HepG2 (cell line): ENCODE data around the gene OTOG. TPM values are rescaled to one million over a fixed set of nuclear protein-coding genes. Genes with fewer than 3 reads are reported as not detected.

Source experiments
- ATAC-seq: fragments of 200-7000 bp; cut with Tn5 transposase; 3 replicates; pipeline ENCODE4 v1.9.1; 2020; ENCODE audit warnings: mild to moderate bottlenecking, moderate library complexity
- BruUV-seq: library from RNA; stranded (reverse); fragments of 400-500 nt; replicated peaks from 2 replicates; lab custom pipeline; 2021; lab: Mats Ljungman, UMichigan
- CTCF ChIA-PET: fragments of 300-600 bp; formaldehyde crosslinking; extraction: SDS; loops from one replicate; lab custom pipeline; 2021; ENCODE audit warnings: low total read pairs, inconsistent platforms, low intra/inter-chr PET ratio; lab: Yijun Ruan, JAX
- POLR2A ChIA-PET: fragments of 350-600 bp; sonication (Branson Sonifier 250); formaldehyde crosslinking; loops from one replicate; lab custom pipeline; 2020; ENCODE audit warnings: antibody characterized with exemption, inconsistent platforms; lab: Yijun Ruan, JAX
- DNase-seq: peaks from one replicate; pipeline ENCODE4 v3.0.0-alpha.2; 2015; ENCODE audit warnings: low spot score
- FAIRE-seq: peaks from 3 replicates; lab custom pipeline; 2011; peaks lifted over from hg19 to GRCh38; lab: Jason Lieb, UNC
- H2AFZ ChIP-seq: one replicate; pipeline ENCODE4 v1.6.1; 2011; ENCODE audit warnings: low read length, inconsistent platforms
- H3K27ac ChIP-seq: fragments of 300-600 bp; 3 replicates; pipeline ENCODE4 v1.8.0; 2011; ENCODE audit warnings: mixed run types, mild to moderate bottlenecking, mixed read lengths, low read length, inconsistent platforms; ENCODE audit not compliant: insufficient read depth; ENCODE audit errors: extremely low read length
- H3K27me3 ChIP-seq, 2 experiments: fragments of 200-600 bp in 1 of 2; 2 replicates in 1 of 2; 3 replicates in 1 of 2; pipeline versions ENCODE4 v1.6.0 to v1.8.0; 2011; ENCODE audit warnings: low read length in 2 of 2, mild to moderate bottlenecking in 2 of 2, moderate library complexity in 2 of 2, inconsistent platforms in 1 of 2; ENCODE audit not compliant: insufficient read depth in 2 of 2, control insufficient read depth in 1 of 2
- H3K36me3 ChIP-seq, 2 experiments: fragments of 200-600 bp in 1 of 2; replicated peaks in 1 of 2; 2 replicates in 1 of 2; 3 replicates in 1 of 2; pipeline versions ENCODE4 v1.5.1 to v1.8.0; 2011; ENCODE audit warnings: low read length in 2 of 2, inconsistent platforms in 1 of 2; ENCODE audit not compliant: insufficient read depth in 2 of 2, control insufficient read depth in 1 of 2
- H3K4me1 ChIP-seq: 2 replicates; pipeline ENCODE4 v1.5.1; 2012; ENCODE audit warnings: low read length, inconsistent platforms; ENCODE audit not compliant: insufficient read depth
- H3K4me2 ChIP-seq: 2 replicates; pipeline ENCODE4 v1.6.0; 2011; ENCODE audit warnings: low read depth, low read length, inconsistent platforms
- H3K4me3 ChIP-seq, 3 experiments: fragments of 200-600 bp in 1 of 3; sonication (generic), shearing (Covaris generic) in 1 of 3; replicated peaks in 1 of 3; 2 replicates each; pipeline ENCODE4 v1.5.1; 2011 to 2016; ENCODE audit warnings: low read length in 3 of 3, inconsistent platforms in 2 of 3, low read depth in 2 of 3, mild to moderate bottlenecking in 2 of 3, control low read depth in 1 of 3, mixed read lengths in 1 of 3; ENCODE audit not compliant: insufficient read depth in 1 of 3
- H3K79me2 ChIP-seq: one replicate; pipeline ENCODE4 v1.6.1; 2011; ENCODE audit warnings: low read length, inconsistent platforms; ENCODE audit not compliant: insufficient read depth
- H3K9ac ChIP-seq: 2 replicates; pipeline ENCODE4 v1.6.0; 2011; ENCODE audit warnings: mild to moderate bottlenecking, low read depth, low read length, inconsistent platforms; ENCODE audit not compliant: insufficient read depth
- H3K9me3 ChIP-seq: 2 replicates; pipeline ENCODE4 v1.5.1; 2012; ENCODE audit warnings: mild to moderate bottlenecking, low read length
- H4K20me1 ChIP-seq: 2 replicates; pipeline ENCODE4 v1.6.0; 2011; ENCODE audit warnings: inconsistent platforms, mild to moderate bottlenecking, low read length, moderate library complexity; ENCODE audit not compliant: insufficient read depth
- CENPX ChIP-seq: sonication (generic); formaldehyde crosslinking; IDR thresholded peaks from 2 replicates; pipeline ENCODE4 v1.9.0; 2021; ENCODE audit warnings: mild to moderate bottlenecking, missing genetic modification reagents, moderate library complexity
- CREM ChIP-seq, 2 experiments: sonication (generic) in 1 of 2; formaldehyde crosslinking in 1 of 2; IDR thresholded peaks; 2 replicates each; pipeline versions ENCODE4 v1.4.0 to v1.6.1; 2016 to 2020; ENCODE audit warnings: antibody characterized with exemption in 1 of 2, mild to moderate bottlenecking in 1 of 2, missing genetic modification reagents in 1 of 2
- IKZF4 ChIP-seq: sonication (generic); formaldehyde crosslinking; IDR thresholded peaks from 2 replicates; pipeline ENCODE4 v1.5.1; 2020; ENCODE audit warnings: borderline replicate concordance, mild to moderate bottlenecking, low read depth, missing genetic modification reagents; ENCODE audit errors: not compliant biosample characterization
- KDM5B ChIP-seq: sonication (generic); formaldehyde crosslinking; IDR thresholded peaks from 2 replicates; pipeline ENCODE4 v1.4.0; 2020; ENCODE audit warnings: missing genetic modification reagents, mild to moderate bottlenecking, borderline replicate concordance
- ZNF768 ChIP-seq: sonication (generic); formaldehyde crosslinking; IDR thresholded peaks from 2 replicates; pipeline ENCODE4 v1.4.0; 2020; ENCODE audit warnings: missing genetic modification reagents
- whole genome bisulfite sequencing: methylation state at CpG from one replicate; pipeline ENCODE4 v1.1.6; 2017; ENCODE audit warnings: low lambda C conversion rate; 5-methylcytosine and 5-hydroxymethylcytosine counted together
- in situ Hi-C: cut with HindIII; loops from 2 replicates; pipeline ENCODE4 v1.10.0; 2017; ENCODE audit warnings: low pct_unique_long_range_greater_than_20kb; ENCODE audit not compliant: extremely low pct_ligation_motif_present
- intact Hi-C: fragments of 100-400 bp; cut with micrococcal nuclease; formaldehyde crosslinking; loops from one replicate; pipeline ENCODE4 v1.10.0; 2022; ENCODE audit not compliant: unreplicated experiment
- polyA plus RNA-seq, 8 experiments: library from polyadenylated mRNA; depleted of rRNA in 3 of 8; stranded (reverse) in 7 of 8; unstranded in 1 of 8; fragments of >200 nt; fragmentation: Illumina TruSeq in 4 of 8; extraction: Trizol in 4 of 8; gene quantifications; 2 replicates each; pipeline versions ENCODE4 v1.2.1 to v1.2.3, GENCODE V29; 2011 to 2016; ENCODE audit warnings: low read depth in 4 of 8, missing spikeins in 1 of 8, mixed read lengths in 1 of 8; ENCODE audit not compliant: insufficient read depth in 1 of 8
- total RNA-seq, 5 experiments: library from RNA; depleted of rRNA; stranded (reverse); fragments of >200 nt; fragmentation: Illumina TruSeq; extraction: Trizol; gene quantifications; 2 replicates each; pipeline ENCODE4 v1.2.3, GENCODE V29; 2016; ENCODE audit warnings: low read depth in 1 of 5
- TF ChIP-seq, protein P1 (sequence below): IDR thresholded peaks from 2 replicates; pipeline ENCODE4 v1.6.1; 2016
- TF ChIP-seq, protein P2 (sequence below): sonication (generic); formaldehyde crosslinking; IDR thresholded peaks from 2 replicates; pipeline ENCODE4 v1.8.1; 2023; ENCODE audit warnings: mild to moderate bottlenecking, missing genetic modification reagents, borderline replicate concordance

OTOG gene
- total and polyA plus RNA-seq, 2 of the 13 experiments (the other 11 are each of a cell fraction or from before 2014, with no cell fraction given): not detected

DNA sequence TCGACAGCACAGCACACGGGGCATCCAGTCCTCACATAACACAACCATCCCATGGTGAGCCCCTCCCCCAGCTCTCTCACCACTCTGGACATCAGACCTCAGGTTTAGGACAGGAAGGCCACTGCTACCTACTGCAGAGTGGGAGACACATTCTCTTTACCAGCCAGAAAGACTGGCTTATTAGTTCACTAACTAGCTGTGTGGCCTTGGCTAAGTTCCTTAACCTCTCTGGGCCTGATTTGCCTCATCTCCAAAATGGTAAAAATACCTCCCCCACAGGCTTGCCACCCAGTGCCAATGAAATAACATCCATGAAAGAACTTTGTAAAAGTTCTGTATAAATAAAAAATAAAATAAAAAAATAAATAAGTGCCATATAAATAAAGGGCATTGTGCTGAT lies 35.0 kb upstream of the OTOG start:
- no peak overlapping the region for H3K9ac ChIP-seq
- H3K27ac ChIP-seq: no peak overlapping the region
- POLR2A ChIA-PET: no interaction called here
- no TSS peak for BruUV-seq
- no peaks in the 10 kb centered on the region for H4K20me1 ChIP-seq
- TF ChIP-seq, protein P1, sequence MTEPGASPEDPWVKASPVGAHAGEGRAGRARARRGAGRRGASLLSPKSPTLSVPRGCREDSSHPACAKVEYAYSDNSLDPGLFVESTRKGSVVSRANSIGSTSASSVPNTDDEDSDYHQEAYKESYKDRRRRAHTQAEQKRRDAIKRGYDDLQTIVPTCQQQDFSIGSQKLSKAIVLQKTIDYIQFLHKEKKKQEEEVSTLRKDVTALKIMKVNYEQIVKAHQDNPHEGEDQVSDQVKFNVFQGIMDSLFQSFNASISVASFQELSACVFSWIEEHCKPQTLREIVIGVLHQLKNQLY (CRISPR knock-in tag): no peak
- no peak for TF ChIP-seq CENPX (CRISPR knock-in tag)
- peak; percentile 64; the same call in 1 of the 2 replicates for TF ChIP-seq ZNF768 (CRISPR knock-in tag)
- TF ChIP-seq, all 625 proteins: peak for 1
- ATAC-seq (no peak), DNase-seq (no peak), FAIRE-seq (no peak)
- Histone ChIP-seq H3K27me3 (peaks cover 0 to 1% of the 10 kb centered on the region in 2 experiments; a peak in 2 of 5 replicates), H2AFZ (no peak overlapping the region), H3K4me2 (no peak overlapping the region), H3K4me3 (no peak overlapping the region), H3K9me3 (no peaks in the 10 kb centered on the region), H3K36me3 (no peaks in the 10 kb centered on the region), H3K4me1 (no peaks in the 10 kb centered on the region), H3K79me2 (no peaks in the 10 kb centered on the region)
- intact Hi-C loops (no loop called here), in situ Hi-C loops (loop anchor here (25.0 kb wide), 1 partner anchor 275 kb away; no protein-coding TSS in a partner anchor)
- 5% methylated on average over 2 of the region's 2 CpGs for WGBS
- CTCF ChIA-PET: no interaction called here

DNA sequence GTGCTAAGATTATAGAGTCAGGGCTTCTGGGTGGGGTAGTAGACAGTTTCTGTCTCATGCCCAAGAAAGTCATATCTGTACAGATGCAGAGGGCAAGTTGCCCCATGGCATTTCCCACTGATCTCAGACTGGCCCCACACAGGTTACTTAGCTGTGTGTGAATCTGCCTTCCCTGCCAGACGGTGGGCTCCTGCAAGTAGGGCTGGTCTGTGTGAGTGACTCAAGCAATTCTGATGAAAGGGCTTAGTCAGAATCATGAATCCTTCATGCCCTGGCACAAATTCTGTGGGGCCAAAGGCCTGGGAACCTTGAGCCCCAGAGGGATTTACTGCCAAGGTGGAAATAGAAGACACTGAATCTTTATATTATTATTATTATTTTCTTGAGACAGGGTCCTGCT lies 33.2 kb upstream of the OTOG start:
- no peaks in the 10 kb centered on the region for H3K9me3 ChIP-seq
- ChIA-PET POLR2A (no interaction called here), CTCF (no interaction called here)
- WGBS: 50% methylated on average over 1 of the region's 1 CpG
- no peak for FAIRE-seq
- H3K27ac ChIP-seq: no peak overlapping the region
- H3K4me1 ChIP-seq: no peaks in the 10 kb centered on the region
- no peak overlapping the region for H2AFZ ChIP-seq
- no TSS peak for BruUV-seq
- intact Hi-C loops (no loop called here), in situ Hi-C loops (loop anchor here (25.0 kb wide), 1 partner anchor 277 kb away; no protein-coding TSS in a partner anchor)
- no peak for DNase-seq
- H3K9ac ChIP-seq: no peak overlapping the region
- no peak for ATAC-seq
- H4K20me1 ChIP-seq: no peaks in the 10 kb centered on the region
- no peak overlapping the region for H3K4me3 ChIP-seq
- H3K36me3 ChIP-seq: no peaks in the 10 kb centered on the region
- TF ChIP-seq IKZF4 (no peak), KDM5B (no peak), CREM (IDR thresholded peaks at IDR 0.05) (no peak), CREM (CRISPR knock-in tag; IDR thresholded peaks at IDR 0.05) (no peak)
- TF ChIP-seq, protein P2, sequence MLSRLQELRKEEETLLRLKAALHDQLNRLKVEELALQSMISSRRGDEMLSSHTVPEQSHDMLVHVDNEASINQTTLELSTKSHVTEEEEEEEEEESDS: no peak
- H3K79me2 ChIP-seq: no peaks in the 10 kb centered on the region
- no peak overlapping the region for H3K4me2 ChIP-seq
- H3K27me3 ChIP-seq: peaks cover 1 to 5% of the 10 kb centered on the region in 2 experiments; a peak in 3 of 5 replicates
